ENCODE results near the gene AHDC1.
A peak's percentile ranks its signal among the peaks of the same experiment; 100 is the strongest.

AHDC1 gene

GRCh38 chr1:27574871-27575831, 28.8 kb downstream of the AHDC1 start:
- no peak for DNase-seq (ENCODE audit: low read depth)

- no peak for DNase-seq (ENCODE audit: low read depth)
Observed at GRCh38 chr1:27574001-27574781, 29.8 kb downstream of the AHDC1 start.

DNA sequence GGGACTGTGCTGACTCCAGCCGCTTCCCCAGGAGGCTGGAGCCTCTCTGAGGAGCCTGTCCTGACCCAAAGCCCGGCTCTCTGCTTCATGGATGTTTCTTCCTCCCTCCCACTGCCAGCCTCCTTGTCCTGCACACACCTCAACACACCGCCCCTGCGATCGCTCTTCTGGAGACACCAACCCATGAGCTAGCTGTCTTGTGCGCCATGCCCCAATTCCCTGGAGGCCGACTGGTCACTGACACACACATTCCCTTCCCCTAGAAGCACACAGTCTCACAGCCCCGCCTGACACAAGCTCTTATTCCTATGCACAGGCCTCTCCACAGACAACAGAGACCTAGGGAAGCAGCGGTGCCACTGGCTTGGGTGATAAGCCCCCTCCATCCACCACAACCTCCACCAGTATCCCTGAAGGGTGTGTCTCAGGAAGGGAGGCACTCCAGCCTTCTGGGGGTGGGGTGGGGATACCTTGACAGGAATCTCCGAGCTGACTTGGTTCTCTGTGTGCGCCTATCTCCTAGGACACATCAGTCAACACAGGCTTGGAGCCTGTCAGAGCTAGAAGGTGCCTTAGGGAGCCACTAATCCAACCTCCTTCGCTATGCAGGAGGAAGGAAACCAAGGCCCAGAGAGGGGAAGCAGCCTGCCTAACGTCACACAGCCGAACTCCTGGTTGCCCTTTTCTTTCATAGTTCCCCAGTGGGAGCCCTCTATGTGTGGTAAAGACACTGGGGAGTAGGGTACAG, 31.1 kb downstream of the AHDC1 start:
- DNase-seq (ENCODE audit: low read depth): no peak

DNA sequence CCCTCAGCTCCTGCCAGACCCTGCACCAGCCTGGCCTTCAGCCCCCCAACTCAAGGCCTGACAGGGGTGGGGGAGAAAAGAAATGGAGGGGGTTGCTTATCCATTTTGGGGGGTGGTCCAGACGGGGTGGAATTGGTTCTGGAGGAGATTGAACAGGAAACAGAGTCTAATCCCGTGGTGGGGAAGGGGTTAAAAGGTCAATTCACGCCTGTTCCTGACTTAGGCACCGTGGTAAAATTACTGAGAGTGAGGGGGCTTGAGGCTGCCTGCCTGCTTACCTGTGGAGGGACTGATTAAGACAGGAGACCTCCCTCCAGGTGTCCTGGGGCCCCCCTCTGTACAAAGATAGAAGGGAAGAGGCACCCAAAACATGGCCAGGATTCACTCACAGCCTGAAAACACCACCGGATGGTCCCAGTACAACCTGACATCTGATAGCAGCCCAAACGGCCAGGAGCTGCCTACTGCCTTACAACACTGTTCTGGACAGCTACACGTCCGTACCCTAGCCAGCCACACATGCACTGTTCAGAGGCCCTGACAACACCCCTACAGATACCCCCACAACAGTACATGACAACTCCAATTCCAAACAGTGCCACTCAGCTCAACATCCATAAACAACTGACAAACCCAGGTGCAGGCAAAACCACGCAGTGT, 31.8 kb downstream of the AHDC1 start:
- no peak for DNase-seq (ENCODE audit: low read depth)

GRCh38 chr1:27571439-27572018, 32.4 kb downstream of the AHDC1 start:
- DNase-seq (ENCODE audit: low read depth): no peak

- no peak for DNase-seq (ENCODE audit: low read depth)
Observed at GRCh38 chr1:27570784-27571183, 33.2 kb downstream of the AHDC1 start.

GRCh38 chr1:27570356-27570755, 33.6 kb downstream of the AHDC1 start:
- no peak for DNase-seq (ENCODE audit: low read depth)

DNA sequence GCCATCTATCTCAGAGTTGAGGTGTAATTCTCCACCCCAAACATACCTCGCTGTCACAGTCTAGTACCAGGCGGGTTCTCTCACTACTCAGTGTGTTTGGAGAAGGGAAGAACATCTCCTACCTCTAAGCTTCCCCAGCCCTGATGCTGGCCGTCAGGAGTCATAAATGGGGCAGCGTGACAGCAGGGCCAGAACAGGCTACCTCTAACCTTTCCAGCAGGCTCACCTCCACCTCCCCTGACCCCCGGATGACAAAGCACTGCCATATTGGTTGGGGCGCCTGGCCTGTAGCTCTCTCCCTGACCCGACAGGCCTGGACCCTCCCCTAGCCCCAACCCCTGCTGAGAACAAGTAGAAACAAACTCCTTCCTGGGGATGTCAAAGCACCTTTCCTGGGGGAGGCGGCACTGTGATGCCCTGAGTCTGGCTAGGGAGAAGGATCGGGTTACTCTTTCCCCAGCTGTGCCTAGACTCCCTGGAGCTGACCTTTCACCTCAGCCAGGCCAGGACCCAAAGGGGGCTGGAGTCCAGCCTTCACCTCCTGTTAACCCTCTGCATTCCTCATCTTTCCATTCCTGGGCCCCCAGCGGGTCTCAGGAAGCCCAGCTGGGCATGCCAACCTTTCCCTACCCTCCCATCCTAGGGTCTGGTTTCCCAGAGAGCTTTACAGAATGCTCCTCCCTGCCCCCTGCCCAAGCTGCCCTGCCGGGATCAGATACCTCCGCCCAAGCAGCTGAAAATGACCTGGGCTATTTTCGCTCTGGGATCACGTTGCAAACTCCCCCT, 34.2 kb downstream of the AHDC1 start:
- DNase-seq (ENCODE audit: low read depth): no peak

DNA sequence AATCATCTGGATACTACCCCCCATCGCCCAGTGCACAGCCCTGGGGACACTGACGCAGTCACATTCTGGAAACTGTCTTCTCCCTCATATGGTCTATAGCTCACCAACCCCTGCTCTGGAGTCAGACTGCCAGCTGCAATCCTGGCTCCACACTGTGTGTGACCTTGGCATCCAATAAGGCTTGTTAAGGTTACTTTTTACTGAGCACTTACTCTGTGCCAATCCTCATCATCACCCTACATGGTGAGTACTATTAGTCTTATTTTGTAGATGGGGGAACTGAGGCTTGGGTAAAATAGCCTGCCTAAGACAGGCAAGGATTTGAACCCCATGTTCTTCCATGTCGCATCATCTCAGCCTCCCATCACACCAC, 34.9 kb downstream of the AHDC1 start:
- no peak for DNase-seq (ENCODE audit: low read depth)

DNA sequence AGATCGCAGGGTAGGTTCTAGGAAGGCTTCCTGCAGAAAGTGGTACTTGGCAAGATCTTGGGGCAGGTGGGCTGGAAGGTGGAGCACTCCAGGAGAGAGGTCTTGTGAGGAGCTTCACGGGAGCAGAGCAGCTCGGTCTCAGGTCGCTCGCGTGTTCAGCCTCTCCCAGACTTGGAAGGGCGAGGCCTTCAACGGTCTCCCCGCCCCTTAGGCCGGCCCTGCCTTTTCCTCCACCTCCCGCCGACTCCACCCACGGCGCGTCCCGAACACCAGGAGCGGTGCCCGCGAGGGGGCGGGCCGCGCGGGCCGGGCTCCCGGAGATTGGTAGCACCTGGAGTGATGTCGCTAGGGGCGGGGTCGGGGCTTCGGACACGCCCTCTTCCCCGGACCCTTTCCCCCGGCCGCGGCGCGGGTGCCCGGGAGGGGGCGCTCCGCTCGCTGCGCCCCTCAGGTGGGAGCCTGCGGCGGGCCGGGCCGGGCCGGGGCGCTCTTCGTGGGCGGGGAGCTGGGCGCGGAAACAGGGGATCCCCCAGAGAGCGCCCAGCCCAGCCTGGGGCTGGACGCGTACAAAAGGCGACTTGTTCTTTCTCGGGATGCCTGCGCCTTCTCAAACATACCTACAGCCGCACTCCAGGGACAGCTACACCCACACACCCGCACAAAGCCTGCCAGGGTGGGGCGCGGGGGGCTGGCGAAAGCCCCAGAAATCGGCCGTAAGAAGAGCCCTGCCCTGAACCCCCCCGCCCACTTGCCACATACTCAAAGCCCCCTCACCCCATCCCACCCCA, 35.5 kb downstream of the AHDC1 start:
- DNase-seq (ENCODE audit: low read depth): peak; percentile 80

DNA sequence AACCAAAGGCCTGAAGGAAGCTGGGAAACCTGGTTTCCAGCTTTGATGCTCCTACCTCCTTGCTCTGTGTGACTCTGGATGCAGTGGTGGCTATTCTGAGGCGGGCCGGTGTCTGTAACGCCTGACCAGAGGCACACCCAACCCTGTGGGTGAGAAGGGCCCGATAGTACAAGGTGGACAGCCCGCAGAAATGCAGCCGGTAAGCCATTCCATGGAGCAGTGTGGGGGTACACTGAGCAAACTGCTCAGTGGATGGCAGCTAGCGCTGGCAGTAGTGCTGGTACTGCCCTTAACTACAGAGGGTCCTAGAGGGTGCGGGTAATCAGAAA, 36.0 kb downstream of the AHDC1 start:
- no peak for DNase-seq (ENCODE audit: low read depth)

DNA sequence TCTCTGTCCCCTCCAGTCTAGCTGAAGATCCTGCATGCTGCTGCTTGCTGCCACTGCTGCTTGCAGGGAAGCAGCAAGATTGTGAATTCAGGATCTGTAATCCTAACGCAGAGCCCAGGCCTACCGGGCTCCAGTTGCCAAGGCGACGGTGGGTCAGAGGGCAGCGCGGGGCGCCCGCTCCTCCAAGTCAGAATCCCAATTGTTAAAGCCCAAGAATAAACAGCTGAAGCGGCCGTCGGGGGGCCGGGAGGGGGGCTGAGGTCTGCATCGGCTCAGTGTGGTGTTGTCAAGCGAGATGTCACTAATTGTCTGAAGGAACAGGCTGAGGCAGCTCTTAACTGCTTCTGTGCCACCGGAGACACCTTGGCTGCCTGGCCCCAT, 36.8 kb downstream of the AHDC1 start:
- no peak for DNase-seq (ENCODE audit: low read depth)

- no peak for DNase-seq (ENCODE audit: low read depth)
Observed at GRCh38 chr1:27566462-27567145, 37.3 kb downstream of the AHDC1 start.

DNA sequence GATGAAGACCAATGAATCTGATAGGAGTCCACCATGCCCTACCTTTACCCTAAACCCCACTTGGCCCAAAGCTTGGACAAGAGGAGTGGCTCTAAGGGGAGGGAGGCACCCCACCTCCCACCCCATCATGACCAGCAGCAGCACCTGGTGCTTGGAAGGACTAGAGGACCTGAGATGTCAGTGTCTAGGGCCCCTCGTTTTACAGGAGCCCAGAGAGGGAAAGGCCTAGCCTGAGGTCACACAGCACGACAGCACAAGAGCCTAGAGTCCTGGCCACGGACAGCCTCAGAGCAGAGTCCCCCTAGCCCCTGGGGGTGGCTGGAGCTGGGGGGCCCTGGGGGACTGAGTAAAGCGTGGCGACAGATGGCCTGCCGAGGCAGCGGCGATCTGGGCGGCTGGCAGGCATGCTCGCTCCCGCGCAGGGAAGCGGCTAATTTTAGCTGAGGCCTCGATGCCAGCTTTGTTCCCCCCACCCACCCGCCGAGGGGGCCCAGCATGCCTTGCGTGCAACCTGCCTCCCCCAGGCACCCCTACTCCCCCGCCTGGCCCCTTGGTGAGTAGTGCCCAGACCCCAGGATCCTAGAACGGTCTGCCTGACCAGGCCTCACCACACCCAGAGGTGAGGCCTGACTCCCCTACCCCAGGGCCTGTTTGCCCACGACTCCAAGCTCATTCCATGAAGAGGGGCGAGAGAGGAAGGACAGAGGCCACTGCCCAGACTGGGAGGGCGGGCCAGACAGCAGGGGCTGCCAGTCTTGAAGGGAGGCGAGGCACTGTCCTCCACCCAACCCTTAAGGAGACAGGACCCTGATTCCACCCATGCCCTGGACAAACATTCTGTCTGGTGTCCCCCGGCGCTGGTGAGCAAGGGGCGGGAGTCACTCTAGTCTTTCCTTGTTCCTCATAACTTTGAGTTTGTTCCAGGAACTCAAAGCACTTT, 39.0 kb downstream of the AHDC1 start:
- DNase-seq (ENCODE audit: low read depth): no peak

DNA sequence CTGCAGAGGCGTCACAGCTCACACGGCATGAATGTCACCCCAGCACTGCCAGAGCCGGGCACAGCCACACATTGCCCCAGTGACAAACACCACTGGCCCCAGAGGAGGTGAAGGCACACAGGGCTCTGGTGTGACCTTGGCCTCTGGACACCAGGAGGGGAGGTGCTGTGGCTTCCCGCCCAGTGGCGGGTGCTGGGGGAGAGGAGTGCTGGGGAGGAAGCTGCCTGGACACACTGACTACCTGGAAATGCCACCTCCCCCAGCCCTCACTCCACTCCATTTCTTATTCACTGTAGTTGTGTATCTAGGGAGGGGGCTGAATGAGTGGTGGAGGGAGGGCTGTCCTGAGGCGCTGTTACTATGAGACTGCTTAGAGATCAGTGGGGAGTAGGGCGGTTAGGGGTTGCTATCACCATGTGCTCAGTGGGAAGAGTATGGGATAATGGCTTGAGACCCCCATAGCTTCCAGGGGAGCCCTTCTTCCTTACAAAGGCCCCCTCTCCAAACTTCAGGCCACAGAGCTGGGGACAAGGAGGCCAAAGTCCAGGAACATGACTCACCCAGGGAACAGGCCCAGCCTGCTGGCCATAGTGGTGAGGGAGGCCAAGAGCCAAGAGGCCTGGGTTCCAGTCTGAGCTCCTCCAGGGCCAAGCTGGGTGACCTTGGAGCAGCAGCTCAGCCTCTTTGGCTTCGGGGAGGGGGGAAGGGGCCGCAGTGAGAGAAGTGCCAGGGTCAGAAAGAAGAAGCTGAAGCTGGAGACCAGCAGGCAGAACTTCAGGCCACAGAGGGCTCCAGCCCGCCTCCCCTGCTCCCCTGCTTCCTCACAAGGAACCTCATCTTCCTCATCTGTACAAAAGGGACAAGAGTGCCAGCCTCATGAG, 40.1 kb downstream of the AHDC1 start:
- no peak for DNase-seq (ENCODE audit: low read depth)

DNA sequence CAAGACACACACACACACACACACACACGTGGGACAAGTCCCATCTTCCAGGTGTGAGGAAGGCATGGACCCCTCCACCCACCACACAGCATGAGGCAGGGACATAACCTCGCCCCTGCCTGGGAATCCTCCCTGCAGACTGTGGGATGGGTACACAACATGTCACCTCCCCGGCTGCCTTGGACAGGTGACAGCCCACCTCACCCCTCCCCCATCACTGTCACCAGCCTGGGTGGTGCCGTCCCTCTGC, 40.7 kb downstream of the AHDC1 start:
- no peak for DNase-seq (ENCODE audit: low read depth)

DNA sequence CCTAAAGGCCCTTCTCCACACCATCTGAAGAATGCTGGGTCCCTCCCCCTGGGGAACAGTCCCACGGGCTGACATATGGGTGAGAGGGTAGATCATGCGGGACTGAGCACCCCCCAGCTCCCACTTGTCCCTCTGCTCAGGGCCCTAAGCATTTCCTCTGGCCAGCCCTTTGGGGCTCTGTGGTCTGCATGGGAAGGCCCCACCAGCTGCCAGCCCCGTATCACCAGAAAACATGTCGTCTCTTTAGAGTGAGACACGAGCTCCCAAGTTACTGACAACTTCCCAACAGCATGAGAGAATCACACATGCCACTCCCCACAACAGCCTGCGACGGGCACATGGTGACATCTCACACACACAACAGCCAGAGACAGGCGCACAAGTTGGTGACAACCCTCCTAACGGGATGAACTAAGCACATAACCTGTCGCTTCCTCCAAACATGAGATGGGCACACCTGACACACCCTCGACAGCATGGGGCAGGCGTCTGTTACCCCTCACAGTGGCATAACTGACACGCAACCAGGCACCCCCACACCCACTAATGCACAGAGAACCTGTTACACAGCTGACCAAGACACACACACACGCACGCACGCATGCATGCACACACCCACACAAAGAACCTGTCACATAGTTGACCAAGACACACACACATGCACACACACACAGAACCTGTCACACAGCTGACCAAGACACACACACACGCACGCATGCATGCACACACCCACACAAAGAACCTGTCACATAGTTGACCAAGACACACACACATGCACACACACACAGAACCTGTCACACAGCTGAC, 41.2 kb downstream of the AHDC1 start:
- no peak for DNase-seq (ENCODE audit: low read depth)

Data from activated gamma-delta T cell treated with anti-CD3 and anti-CD28 coated beads, Interleukin-2, amount 50 U/mL, for 16 hours (primary cell).